ENCODE data around the gene ZNF362.

ZNF362 gene

DNA sequence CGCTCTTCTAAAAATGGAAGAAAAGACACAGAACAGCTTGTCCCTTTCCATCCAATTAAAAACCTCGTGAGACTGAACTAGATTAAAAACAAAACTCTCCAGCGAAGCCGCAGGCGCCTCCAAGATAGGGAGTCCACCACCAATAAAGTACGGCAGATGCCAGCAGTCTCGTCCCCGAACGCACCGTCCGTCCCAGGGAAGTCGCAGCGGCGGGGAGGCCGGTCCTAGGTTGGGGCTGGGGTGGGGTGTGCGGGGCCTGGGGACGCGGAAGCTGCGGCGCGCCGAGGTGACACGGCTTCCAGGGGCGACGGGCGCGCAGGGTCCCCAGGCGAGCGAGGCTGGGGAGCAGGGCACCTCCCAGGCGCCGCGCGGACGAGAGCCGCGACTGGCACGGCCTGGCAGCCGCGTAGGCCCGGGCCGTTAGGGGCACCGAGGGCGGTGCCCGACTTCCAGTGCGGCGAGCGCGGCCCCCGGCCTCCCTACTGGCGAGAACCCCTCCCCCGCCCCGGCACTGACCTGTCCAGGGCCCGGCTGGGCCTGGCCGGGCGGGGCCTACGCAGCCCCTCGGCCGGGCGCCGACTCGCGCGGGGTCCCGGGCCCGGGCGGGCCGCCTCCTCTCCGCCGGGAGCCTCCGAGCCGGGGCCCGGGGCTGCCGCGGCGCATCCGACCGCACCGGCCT is 92.9 kb downstream of the ZNF362 start:
- TF ChIP-seq, protein P1, sequence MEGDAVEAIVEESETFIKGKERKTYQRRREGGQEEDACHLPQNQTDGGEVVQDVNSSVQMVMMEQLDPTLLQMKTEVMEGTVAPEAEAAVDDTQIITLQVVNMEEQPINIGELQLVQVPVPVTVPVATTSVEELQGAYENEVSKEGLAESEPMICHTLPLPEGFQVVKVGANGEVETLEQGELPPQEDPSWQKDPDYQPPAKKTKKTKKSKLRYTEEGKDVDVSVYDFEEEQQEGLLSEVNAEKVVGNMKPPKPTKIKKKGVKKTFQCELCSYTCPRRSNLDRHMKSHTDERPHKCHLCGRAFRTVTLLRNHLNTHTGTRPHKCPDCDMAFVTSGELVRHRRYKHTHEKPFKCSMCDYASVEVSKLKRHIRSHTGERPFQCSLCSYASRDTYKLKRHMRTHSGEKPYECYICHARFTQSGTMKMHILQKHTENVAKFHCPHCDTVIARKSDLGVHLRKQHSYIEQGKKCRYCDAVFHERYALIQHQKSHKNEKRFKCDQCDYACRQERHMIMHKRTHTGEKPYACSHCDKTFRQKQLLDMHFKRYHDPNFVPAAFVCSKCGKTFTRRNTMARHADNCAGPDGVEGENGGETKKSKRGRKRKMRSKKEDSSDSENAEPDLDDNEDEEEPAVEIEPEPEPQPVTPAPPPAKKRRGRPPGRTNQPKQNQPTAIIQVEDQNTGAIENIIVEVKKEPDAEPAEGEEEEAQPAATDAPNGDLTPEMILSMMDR (IDR thresholded peaks at IDR 0.05) = no peak

DNA sequence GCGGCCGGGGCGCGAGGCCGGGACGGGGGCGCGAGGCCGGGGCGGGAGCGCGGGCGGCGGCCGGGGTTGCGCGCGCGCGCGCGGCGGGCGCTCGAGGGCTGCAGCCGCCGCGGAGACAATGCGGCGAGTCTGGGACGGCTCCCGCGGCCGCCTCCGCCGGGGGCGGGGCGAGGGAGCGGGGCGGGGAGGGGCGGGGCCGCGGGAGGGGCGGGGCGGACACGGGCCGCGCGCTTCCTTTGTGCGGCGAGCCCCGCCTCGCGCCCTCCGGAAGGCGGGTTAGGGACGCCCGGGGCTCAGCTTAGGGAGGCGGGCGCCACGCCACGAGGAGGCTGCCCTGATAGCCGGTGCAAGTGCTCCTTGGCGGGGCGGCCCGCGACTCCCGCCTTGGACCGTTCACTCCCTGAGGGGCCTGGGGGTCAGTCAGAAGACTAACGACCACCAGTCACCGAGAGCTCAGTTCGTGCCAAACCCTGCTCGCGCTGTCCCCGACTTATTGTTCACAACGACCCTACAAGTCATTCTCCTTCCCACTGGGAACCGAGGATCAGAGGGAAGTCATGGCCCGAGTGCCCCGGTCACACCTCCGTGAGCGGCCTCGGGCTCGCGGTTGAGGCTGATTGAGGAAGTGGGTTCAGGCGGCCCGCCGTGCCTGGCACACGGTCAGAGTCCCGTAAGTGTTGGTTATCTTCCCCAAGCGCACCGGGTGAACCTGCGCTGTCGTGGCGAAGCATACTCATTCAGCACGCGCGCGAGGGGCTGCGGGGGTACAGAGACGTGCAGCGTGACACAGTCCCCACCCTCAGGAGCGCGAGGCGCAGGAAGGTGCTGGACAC is 93.7 kb downstream of the ZNF362 start:
- TF ChIP-seq, protein P1 (IDR thresholded peaks at IDR 0.05) = no peak
